HG03139 (cell line): ENCODE measurements around the gene UCP3.
A peak's percentile ranks its signal among the peaks of the same experiment; 100 is the strongest.
"Not testable (repeated sequence)": the region's sequence is repeated elsewhere in the genome, so short reads cannot be mapped to it uniquely, and the experiment has no call there.

Source experiments
- ATAC-seq: cut with Tn5 transposase; IDR thresholded peaks from one replicate; pipeline ENCODE4 v1.9.1; 2021; ENCODE audit not compliant: unreplicated experiment

The UCP3 gene

GRCh38 chr11:74000307-74001133 is 8.4 kb downstream of the UCP3 start:
- ATAC-seq = no peak

GRCh38 chr11:73999581-74000306 is 9.1 kb downstream of the UCP3 start:
- no peak for ATAC-seq

GRCh38 chr11:73998846-73999575 is 9.9 kb downstream of the UCP3 start:
- no peak for ATAC-seq

GRCh38 chr11:73997120-73997770 is 11.6 kb downstream of the UCP3 start:
- ATAC-seq = no peak

GRCh38 chr11:73996161-73996747 is 12.6 kb downstream of the UCP3 start:
- no peak for ATAC-seq

GRCh38 chr11:73995731-73996130 is 13.2 kb downstream of the UCP3 start:
- no peak for ATAC-seq

- ATAC-seq = peak; percentile 49
These were observed 13.6 kb downstream of the UCP3 start for GRCh38 chr11:73995247-73995646.

GRCh38 chr11:73991471-73992006 is 17.3 kb downstream of the UCP3 start:
- ATAC-seq = no peak

GRCh38 chr11:73990730-73991129 is 18.2 kb downstream of the UCP3 start:
- ATAC-seq = no peak

GRCh38 chr11:73989156-73989555 is 19.7 kb downstream of the UCP3 start:
- no peak for ATAC-seq

GRCh38 chr11:73988227-73988626 is 20.7 kb downstream of the UCP3 start:
- no peak for ATAC-seq

- ATAC-seq = not testable (repeated sequence)
These were observed 23.2 kb downstream of the UCP3 start for GRCh38 chr11:73985661-73986060.

GRCh38 chr11:73983741-73984538 is 24.9 kb downstream of the UCP3 start:
- ATAC-seq = no peak

GRCh38 chr11:73982990-73983740 is 25.7 kb downstream of the UCP3 start:
- ATAC-seq = peak; percentile 74

GRCh38 chr11:73982595-73982989 is 26.3 kb downstream of the UCP3 start, which contains the start of gene UCP2:
Gene UCP2 (minus strand): TSS chr11:73982843. CDS start chr11:73978378, 4,465 bp downstream.
- ATAC-seq = peak; percentile 38

- no peak for ATAC-seq
These were observed 27.7 kb downstream of the UCP3 start for GRCh38 chr11:73981051-73981805.

GRCh38 chr11:73980001-73980961 is 28.6 kb downstream of the UCP3 start:
- ATAC-seq = peak; percentile 40
